Daoy (cell line): ENCODE data around the gene DBN1. TPM values are rescaled to one million over a fixed set of nuclear protein-coding genes. Genes with fewer than 3 reads are reported as not detected.

ENCODE experiments used
- DNase-seq: peaks from one replicate; pipeline ENCODE4 v3.0.0-alpha.2; 2015; ENCODE audit warnings: low read depth
- total RNA-seq: library from RNA; depleted of rRNA; stranded (reverse); fragments of >200 nt; shearing (Covaris generic); gene quantifications from 2 replicates; pipeline ENCODE4 v1.2.3, GENCODE V29; 2014

The DBN1 gene
- total RNA-seq, 1 experiment from 2014 or later = 187 TPM

DNA sequence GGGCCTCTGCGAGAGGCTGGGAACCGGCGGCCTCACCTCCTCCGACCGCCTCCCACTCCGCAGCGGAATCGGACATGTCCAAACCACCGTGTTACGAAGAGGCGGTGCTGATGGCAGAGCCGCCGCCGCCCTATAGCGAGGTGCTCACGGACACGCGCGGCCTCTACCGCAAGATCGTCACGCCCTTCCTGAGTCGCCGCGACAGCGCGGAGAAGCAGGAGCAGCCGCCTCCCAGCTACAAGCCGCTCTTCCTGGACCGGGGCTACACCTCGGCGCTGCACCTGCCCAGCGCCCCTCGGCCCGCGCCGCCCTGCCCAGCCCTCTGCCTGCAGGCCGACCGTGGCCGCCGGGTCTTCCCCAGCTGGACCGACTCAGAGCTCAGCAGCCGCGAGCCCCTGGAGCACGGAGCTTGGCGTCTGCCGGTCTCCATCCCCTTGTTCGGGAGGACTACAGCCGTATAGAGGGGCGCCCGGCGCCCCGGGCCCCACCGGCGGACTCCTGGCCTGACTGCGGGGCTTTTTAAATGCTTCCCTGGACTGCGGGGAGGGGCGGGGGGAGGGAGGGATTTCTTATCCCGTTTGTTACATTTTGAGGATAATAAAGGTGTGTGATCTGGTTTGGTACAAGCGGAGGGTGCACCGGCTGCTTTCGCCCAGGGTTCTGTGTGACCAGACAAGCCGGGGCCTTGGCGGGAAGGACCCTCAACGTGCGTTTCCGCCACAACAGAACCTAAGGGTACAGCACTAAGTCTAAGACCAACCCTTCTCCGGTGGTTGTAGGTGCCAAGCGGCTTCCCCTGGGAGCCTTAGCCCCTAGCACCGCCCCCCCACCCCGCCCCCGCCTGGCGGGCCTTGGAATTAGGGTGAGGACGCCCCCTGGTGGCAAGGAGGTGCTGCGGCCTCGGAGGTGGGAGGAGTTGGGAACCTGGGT lies 17.5 kb downstream of the DBN1 start:
- peak; percentile 93 for DNase-seq

DNA sequence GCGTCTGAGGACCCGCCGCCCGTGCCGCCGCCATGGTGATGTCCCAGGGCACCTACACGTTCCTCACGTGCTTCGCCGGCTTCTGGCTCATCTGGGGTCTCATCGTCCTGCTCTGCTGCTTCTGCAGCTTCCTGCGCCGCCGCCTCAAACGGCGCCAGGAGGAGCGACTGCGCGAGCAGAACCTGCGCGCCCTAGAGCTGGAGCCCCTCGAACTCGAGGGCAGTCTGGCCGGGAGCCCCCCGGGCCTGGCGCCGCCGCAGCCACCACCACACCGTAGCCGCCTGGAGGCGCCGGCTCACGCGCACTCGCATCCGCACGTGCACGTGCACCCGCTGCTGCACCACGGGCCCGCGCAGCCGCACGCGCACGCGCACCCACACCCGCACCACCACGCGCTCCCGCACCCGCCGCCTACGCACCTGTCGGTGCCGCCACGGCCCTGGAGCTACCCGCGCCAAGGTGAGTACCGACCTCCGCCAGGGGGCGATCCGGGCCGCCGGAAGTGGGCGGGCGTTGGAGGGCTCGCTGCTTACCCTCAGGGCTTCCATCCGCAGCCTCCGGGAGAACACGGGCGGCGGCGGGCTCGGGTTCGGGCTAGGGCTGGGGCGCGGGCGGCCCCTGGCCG lies 18.3 kb downstream of the DBN1 start:
- peak; percentile 88 for DNase-seq

DNA sequence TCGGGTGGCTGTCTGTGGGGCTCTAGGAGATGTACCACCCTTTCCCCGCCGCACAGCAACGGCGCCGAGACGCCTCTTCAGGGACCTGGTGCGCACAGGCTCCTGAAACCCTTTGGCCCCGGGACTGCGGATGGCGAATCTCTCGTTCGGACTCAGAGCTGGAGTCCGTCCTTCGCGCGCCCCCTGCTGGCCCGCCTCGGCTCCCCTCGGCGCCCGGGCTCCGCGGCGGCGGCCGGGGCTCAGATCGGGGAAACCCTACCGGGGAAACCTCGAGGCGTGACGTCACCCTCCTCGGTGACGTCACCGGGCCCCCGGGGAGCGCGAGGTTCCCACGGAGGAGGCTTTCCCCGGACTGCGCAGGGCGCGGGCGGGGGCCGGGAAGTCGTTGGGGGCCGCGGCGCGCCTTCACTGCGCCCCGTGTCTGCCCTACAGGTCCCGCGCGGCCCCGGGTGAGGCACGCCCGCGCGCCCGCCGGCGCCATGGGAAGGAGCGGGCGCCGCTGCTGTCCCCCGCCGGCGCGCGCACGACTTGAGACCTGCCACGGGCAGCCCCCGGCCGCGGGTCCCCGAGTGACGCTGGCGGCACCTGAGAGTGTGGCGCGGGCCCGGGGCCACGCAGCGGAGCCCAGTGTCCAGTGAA lies 18.9 kb downstream of the DBN1 start:
- DNase-seq = peak; percentile 95

DNA sequence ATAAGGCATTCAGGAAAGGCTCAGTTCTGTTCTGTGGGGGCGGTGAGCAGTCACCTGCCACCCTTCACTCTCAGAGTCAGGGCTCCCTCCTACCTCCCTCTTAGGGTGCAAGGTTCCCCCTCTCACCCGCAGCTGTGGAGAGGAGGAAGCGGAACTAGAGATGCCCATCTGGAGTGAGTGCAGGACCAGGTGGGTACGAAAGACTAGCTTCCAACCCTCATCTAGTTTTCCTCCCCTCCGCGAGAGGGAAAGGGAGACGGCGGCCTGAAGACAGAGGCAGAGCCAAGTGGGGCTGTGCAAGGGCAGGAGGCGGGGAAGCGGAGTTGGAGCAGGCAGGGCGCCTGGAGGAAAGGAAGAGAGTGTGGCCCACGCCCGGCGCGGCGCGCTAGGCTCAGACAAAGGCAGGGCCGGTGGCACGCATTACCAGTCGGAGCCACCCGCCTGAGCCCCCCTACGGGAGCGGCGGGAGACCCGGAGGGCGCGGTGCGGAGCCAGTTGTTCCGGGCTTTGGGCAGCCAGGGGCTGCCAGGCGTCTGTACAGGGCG lies 19.5 kb downstream of the DBN1 start:
- DNase-seq = peak; percentile 46

DNA sequence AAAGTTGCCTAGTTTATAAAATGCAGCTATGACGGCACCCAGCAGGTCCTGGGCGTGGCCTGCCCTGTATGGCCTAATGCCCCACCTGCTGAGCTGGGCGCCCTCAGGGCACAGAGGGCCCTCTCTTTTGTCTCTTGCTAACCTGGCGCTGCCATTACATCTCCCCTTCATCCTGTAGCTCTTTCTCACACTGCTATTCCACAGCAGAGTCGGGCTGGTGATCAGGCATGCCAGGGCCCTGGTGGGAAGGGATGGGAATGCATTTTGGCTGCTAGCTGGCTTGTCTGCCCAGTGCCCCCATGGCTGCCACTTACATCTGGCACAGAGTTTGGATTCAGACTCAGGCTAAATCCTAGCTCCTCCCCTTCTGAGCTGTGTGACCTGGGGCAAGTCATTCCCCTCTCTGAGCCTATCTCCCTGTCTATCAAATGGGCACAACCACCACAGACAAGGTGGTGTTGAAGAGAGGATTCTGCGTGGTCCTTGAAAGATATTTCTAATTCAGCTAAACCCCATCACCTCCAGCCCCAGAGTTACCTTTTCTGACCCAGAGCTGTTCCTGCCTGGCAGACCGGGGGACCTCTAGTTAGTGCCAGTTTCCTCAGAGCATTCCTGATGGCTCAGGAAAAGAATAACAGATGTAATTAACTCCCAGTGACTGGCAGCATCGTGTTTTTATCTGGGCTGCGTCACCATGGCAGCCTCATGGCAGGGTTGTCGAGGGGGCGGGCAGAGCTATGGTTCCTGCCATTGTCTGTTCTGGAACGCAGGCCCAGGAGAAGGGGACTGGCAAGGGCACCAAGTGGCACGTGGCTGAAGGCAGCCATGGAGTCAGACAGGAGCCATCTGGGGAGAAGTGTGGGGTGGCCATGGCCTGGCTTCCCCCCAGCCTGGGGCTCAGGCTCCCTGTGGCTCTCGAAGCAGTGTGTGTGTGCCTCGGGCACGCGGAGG lies 20.5 kb downstream of the DBN1 start:
- DNase-seq = peak; percentile 42

DNA sequence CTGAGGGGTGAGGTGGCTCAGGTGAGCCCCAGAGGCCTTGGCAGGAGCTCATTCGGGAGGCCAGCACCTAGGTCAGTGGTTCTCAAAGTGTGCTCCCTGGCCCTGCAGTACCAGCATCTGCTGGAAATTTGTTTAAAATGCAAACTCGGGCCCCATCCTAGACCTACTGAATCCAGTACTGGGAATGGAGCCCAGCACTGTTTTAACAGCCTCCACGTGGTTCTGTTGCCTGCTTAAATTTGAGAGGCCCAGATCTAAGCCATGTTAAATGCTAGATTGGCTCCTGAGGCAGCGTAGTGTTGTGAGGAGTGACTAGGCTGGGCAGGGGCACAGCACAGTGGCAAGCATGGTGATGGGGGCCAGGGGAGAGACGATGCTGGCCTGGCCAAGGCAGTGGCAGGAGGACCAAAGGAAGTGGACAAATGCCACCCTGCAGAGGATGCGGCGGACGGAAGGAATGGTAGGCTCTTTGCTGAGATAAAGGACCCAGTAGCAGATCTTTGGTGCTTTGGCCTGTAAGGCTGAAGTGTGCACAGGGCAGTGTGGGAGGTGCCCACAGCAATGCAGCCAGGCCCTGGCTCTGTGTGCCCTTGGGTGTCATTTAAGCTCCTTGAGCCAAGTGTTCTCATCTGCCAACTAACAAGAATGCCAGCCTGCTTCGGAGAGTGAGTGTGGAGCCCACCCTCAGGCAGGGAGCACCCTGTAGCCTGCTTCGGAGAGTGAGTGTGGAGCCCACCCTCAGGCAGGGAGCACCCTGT lies 22.6 kb downstream of the DBN1 start:
- no peak for DNase-seq

DNA sequence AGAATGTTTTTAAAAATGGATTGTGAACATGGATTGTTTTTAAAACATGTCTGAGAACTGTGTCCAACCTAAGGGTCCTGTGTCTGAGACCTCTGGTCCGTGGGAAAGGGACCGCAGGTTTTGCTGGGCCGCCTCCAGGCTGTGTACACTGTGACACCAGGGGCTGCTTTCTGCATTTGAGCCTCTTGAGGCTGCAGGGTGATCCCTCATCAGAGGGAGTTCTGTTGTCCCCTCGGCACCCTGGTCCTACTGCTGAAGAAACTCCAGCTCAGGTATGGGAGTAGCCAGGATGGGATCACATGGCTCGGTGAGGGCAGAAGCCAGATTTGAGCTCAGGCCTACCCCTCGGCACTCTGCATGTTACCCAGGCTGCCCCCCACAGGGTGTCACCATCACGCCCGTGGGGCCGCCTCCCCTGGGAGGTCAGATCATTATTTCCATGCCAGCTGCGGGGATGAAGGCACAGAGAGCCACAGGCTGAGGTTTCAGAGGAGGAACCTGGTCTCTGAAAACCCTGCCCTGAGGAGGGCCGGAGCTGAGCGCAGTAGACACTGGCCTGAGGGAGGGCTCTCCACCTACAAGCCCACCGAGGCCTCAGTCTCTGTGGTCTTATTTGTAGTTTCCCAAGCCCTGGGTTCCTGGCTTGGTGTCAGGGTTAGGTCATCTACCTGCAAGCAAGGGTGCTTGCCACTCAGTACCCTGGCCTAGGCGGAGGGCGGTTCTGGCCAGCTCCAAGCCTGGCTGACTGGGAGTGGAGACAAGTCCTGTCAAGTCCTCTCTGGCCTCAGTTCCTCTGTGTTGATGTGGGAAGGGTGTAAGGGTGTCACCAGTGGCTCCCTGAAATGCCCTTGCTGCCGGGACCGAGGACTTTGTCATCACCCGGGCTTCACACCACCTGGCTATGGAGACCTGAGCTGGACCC lies 24.0 kb downstream of the DBN1 start:
- DNase-seq = no peak

DNA sequence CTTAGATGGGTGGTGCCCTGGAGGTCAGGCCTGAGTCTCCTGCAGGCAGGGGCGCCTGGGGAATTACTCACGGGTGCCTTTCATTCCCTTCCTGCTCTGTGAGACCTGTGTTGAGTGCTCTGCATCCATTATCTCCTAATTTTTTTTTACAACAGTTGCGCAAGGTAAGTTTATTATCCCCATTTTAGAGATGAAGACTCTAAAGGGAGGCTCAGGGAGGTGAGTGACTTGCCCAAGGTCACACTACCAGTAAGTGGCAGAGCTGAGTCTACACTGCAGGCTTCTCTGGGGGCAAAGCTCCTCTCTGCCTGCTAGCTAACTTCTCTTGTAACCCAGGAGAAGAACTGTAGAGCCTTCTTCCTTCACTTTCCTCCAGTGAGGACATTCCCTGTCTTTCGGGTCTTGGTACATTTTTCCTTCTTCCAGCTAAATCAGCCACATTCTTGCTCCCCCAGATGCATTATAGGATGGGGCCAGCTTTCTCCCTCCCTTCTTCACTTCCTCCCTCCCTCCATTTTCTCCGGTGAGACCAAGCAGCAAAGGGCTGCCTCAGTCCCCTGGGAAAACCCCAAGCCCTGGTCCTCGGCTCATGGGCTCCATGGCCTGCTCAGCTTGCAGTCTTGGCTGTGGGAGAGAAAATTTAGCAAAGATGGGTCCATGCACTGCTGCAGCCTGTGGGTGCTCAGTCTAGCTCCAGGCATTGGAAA lies 25.0 kb downstream of the DBN1 start:
- no peak for DNase-seq

DNA sequence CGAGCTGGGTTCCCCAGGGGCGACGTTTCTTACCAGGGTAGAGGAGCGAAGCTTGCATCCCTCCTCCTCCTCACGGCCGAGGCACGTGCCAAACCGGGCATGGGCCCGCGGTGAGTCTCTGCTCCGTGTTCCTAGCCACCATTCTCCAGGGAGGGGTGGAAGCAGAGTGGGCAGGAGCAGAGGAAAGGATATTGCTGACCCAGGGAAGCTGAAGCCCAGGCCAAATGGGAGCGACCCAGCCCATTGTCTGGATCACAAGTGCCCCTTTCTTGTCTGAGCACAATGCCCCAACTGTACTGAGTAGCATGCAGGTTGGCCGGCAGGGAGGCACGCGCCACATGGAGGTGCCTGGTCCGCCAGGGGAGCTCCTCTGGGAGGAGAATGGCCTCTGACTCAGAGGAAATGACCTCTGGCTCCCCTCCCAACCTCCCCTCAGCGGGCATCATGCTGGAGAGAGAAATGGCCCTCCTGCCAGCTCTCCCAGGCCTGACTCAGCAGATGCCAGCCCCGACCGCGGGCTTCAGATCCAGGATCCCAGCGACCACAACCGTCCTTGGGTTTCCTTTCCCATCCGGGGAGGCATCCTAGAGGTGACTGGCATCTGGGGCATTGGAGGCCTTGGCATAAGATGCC lies 25.7 kb downstream of the DBN1 start:
- DNase-seq = peak; percentile 96

DNA sequence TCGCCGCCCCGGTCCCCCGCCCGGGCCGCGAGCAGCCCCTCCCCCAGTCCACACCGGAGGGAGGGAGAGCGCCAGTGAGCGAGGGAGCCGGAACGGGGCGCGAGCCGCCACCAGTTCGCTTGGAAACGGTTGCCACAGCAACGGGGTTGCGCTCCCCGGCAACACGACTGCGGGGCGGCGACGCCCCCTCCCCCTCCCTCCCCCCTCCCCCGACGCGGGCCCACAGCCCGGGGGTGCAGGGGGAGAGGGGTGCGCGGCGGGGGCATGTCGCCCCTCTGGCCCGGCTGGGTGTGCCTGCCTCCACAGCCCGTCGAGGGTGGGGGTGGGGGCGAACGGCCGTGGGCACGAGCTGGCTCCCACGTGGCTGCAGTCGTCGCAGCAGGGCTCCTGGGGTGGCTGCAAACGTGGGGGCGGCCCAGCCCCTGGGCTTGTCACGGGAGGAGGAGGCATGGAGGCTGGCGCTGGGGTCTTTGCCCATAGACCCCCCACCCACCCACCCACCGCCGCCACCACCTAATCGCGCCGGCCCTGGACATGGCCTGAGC lies 26.3 kb downstream of the DBN1 start:
- peak; percentile 79 for DNase-seq

DNA sequence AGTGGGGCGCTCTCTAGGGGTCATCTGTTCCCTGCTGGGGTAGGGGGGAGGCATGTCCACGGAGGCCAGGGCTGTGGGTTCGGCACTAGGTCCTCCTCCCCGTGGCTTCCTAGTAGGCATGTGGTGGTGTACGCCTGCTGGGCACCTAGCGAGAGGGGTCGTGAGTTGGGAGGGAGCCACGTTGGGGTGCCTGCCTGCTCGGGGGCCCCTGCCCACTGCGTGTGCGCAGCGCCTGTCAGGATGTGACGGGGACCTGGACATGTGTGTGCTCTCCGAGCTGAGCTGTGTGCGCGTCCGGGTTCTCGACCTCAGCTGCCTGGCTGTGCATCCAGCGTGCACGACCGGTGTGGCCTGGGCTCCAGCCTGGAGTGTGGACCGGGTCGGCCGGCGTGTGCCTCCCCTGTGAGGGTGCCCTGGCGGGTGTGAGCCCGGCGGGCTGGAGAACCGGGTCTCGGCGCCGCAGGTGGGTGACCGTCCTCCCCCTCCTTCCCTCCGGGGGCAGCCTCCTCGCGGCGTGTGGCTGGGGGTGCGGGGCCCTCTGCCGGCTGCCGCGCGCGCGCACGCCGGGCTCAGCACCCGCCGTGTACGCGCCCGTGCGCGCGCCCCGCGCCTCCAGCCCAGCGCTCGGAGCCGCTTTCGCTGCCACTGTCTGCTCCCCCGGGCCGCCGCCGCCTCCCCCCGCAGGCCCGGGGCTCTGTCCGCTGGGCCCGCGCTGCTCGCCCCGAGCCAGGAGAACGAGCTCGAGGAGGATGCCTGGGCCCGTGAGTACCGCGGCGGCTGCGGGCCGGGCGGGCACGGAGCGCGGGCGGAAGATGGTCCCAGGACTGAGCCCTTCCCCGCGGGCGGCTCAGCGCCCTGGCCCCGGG lies 27.0 kb downstream of the DBN1 start, which contains the start of gene PRR7:
PRR7 (plus strand) TSS at position 615 of the 866 bp plus-strand sequence. CDS start 8,254 bp downstream, outside the sequence.
- peak; percentile 87 for DNase-seq

DNA sequence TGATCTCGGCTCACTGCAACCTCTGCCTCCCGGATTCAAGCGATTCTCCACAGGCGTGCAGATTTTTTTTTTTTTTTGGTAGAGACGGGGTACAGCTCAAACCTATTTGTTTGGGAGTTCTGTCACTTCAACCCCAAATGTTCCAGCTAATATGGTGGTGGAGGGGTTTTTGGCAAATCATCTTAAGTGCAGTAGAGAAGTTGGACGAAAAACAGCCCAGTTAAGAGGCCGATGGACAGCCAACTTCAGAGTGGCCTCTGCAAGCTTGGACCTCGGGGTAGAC lies 27.6 kb downstream of the DBN1 start:
- DNase-seq = no peak

DNA sequence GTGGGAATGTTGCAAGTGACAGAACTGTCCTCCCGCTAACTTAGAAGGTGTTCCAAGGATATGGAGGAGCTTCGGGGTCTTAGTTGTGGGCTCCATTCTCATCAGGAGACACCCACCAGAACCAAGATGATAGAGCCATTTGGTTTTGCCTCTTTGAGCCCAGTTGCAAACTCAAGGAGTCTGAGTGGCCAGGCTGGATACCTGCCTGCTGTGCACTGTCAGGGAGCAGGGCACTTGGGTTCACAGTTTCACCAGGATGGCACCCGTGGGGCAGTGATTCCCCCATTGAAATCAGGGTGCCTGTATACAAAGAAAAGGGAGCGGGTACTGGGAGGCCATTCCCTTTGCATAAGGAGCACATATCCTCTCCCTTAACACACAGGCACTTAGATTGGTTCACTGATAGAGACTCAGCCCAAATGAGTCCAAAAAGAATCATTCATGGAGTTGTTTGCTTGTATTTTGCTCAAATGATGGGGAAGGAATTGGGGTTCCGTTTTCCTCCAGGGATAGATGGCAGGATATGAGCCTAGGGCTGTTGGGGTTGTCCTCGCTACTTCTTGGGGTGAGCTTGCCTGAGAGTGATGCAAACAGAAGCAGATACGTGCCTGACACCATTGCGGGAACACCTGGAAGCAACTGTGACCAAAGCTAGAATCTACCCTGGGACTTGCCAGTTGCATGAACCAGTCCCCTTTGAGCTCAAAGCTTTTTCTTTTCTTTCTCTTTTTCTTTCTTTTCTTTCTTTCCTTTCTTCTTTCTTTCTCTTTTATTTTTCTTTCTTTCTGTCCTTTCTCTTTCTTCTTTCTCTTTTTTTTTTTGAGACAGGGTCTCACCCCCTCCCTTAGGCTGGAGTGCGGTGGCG lies 28.1 kb downstream of the DBN1 start:
- DNase-seq = no peak

DNA sequence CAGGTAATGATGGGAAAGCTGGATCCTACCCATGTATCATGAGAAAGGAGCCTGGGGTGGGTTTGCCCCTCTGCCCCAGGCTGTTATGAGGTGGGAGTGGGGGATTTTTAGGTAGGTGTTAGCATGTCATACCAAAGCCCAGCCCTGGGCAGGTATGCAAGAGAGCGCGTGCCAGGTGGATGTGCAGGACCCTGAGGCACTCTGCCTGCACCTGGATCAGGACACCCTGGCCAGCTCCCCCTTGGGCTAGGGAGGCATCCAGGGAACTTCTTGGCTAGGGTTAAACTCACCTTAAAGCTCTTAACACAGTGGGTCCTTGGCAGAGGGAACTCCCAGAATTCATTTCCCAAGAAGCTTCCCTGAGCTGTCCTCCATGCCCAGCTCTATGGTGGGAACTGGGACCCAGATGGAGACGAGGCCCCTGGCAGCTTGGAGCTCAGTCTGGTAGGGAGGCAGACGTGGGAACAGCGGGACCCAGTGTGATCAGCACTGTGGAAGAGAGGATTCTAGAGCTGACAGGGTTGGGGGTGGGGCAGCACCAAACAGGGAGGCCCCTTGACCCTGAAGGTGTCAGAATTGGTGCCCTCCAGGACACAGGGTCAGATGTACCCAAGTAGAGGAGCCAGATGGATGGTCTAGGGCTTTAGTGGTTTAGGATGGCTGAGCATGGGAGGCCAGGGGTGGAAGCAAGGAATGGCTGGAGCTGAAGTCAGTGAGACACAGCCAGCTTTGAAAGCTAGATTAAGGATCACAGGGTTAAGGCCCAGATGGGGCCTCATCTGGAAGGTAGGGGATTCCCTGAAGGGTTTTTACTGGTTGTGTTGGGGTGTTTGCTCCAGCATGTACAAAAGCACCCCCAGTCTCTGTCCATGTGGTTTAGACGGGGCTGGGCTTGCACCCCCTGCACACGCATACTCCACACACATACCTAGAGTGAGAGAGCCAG lies 29.1 kb downstream of the DBN1 start:
- no peak for DNase-seq
